Measurements from ENCODE around the gene RETREG2. TPM values are rescaled to one million over a fixed set of nuclear protein-coding genes. Genes with fewer than 3 reads are reported as not detected.

The RETREG2 gene
- total RNA-seq, 2 donors from 2014 or later = 41.9 to 43.6 TPM

GRCh38 chr2:219178377-219179175 lies 501 bp downstream of the RETREG2 start:
- 2 to 10% methylated on average over 11 to 40 of the region's 45 CpGs for WGBS, 2 donors
- Histone ChIP-seq H3K36me3 (replicated peaks in 1 of 2; ENCODE audit: insufficient read depth in 1 of 2, low read depth in 2 of 2) (peaks cover 0 to 21% of the 10 kb centered on the region in 2 donors), H3K9me3 (no peaks in the 10 kb centered on the region), H3K27me3 (no peaks in the 10 kb centered on the region), H3K27ac (peak overlapping the region; percentile 96 to 100 (median 98)), H3K4me1 (peaks cover 34% of the 10 kb centered on the region), H3K4me3 (peak overlapping the region; percentile 23 to 74)
- TF ChIP-seq CTCF (IDR thresholded peaks at IDR 0.05) (no peak), POLR2A (IDR thresholded peaks at IDR 0.05) (no peak)
- intact Hi-C loops (cut with DNase I) = loop anchor here (10.0 kb wide), 1 partner anchor 46 kb away; the partner anchor contains the start of genes ANKZF1 and ATG9A
- ATAC-seq (no peak), DNase-seq (peak; percentile 42 to 58 (median 50))

- H3K4me3 ChIP-seq = no peak overlapping the region
- no peak for TF ChIP-seq POLR2A (IDR thresholded peaks at IDR 0.05)
- no peak for ATAC-seq
- H3K36me3 ChIP-seq (replicated peaks in 1 of 2; ENCODE audit: insufficient read depth in 1 of 2, low read depth in 2 of 2) = peaks cover 0 to 21% of the 10 kb centered on the region in 2 donors
- peaks cover 27% of the 10 kb centered on the region for H3K4me1 ChIP-seq
- peak in 1 of 4 donors; percentile 8 for DNase-seq
- intact Hi-C loops (cut with DNase I) = loop anchor here (10.0 kb wide), 1 partner anchor 45 kb away; the partner anchor contains the start of genes ANKZF1 and ATG9A
- no peak overlapping the region for H3K27ac ChIP-seq
- no peaks in the 10 kb centered on the region for H3K9me3 ChIP-seq
- 87 to 89% methylated on average over 4 to 9 of the region's 9 CpGs for WGBS, 2 donors
- H3K27me3 ChIP-seq = no peaks in the 10 kb centered on the region
Measured at GRCh38 chr2:219179601-219180465, 1.8 kb downstream of the RETREG2 start.

GRCh38 chr2:219180961-219181360 lies 2.9 kb downstream of the RETREG2 start:
- DNase-seq = peak in 1 of 4 donors; percentile 7
- no peak overlapping the region for H3K4me3 ChIP-seq
- no peaks in the 10 kb centered on the region for H3K9me3 ChIP-seq
- H3K27ac ChIP-seq = no peak overlapping the region
- 93 to 100% methylated on average over 3 to 5 of the region's 5 CpGs for WGBS, 2 donors
- no peak for TF ChIP-seq POLR2A (IDR thresholded peaks at IDR 0.05)
- peaks cover 0 to 21% of the 10 kb centered on the region in 2 donors for H3K36me3 ChIP-seq (replicated peaks in 1 of 2; ENCODE audit: insufficient read depth in 1 of 2, low read depth in 2 of 2)
- H3K27me3 ChIP-seq = no peaks in the 10 kb centered on the region
- intact Hi-C loops (cut with DNase I) = no loop called here
- peaks cover 17% of the 10 kb centered on the region for H3K4me1 ChIP-seq
- ATAC-seq = no peak

- TF ChIP-seq CTCF (IDR thresholded peaks at IDR 0.05) (no peak), POLR2A (IDR thresholded peaks at IDR 0.05) (no peak)
- ATAC-seq (no peak), DNase-seq (peak in 1 of 4 donors; percentile 5)
- 80 to 93% methylated on average over 6 of the region's 6 CpGs for WGBS, 2 donors
- Histone ChIP-seq H3K9me3 (no peaks in the 10 kb centered on the region), H3K36me3 (replicated peaks in 1 of 2; ENCODE audit: insufficient read depth in 1 of 2, low read depth in 2 of 2) (peaks cover 0 to 21% of the 10 kb centered on the region in 2 donors), H3K27ac (no peak overlapping the region), H3K4me3 (no peak overlapping the region), H3K4me1 (peaks cover 15% of the 10 kb centered on the region), H3K27me3 (no peaks in the 10 kb centered on the region)
- intact Hi-C loops (cut with DNase I) = no loop called here
Measured at GRCh38 chr2:219181531-219181930, 3.5 kb downstream of the RETREG2 start.

GRCh38 chr2:219182331-219183150 lies 4.5 kb downstream of the RETREG2 start:
- peak in 1 of 4 donors; percentile 9 for DNase-seq
- 69 to 81% methylated on average over 8 of the region's 8 CpGs for WGBS, 2 donors
- H3K36me3 ChIP-seq (replicated peaks in 1 of 2; ENCODE audit: insufficient read depth in 1 of 2, low read depth in 2 of 2) = peaks cover 0 to 21% of the 10 kb centered on the region in 2 donors

More at GRCh38 chr2:219182331-219183150, 4.5 kb downstream of the RETREG2 start:
- no peaks in the 10 kb centered on the region for H3K9me3 ChIP-seq
- intact Hi-C loops (cut with DNase I) = no loop called here
- H3K27me3 ChIP-seq = no peaks in the 10 kb centered on the region
- no peak overlapping the region for H3K4me3 ChIP-seq
- H3K27ac ChIP-seq = no peak overlapping the region
- TF ChIP-seq CTCF (IDR thresholded peaks at IDR 0.05) (no peak), POLR2A (IDR thresholded peaks at IDR 0.05) (no peak)
- no peak for ATAC-seq
- H3K4me1 ChIP-seq = peaks cover 15% of the 10 kb centered on the region

All from body of pancreas (tissue), 4 donors.